ENCODE results near the gene PABPC1L.
A peak's percentile ranks its signal among the peaks of the same experiment; 100 is the strongest.

PABPC1L gene

DNA sequence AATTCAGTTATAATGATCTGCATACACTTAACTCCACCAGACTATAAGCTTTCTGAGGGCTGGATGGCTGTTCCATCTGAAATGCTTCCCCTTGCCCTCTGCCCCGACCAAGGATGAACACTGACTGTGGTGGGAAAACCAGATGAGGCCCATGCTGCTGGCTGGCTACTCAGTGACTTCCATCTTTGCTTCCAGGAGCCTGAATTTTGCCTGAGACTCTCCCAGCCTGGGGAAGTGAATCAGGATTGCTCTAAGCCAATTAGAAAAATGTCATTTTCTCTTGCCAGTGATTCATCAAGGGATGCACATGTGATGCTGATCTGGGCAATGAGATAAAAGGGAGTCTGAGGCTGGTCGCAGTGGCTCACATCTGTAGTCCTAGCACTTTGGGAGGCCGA lies 52.0 kb downstream of the PABPC1L start:
- Histone ChIP-seq H3K79me2 (ENCODE audit: control insufficient read depth, insufficient read depth, low read length, poor library complexity) (peaks cover 12% of the 10 kb centered on the region), H3K4me3 (ENCODE audit: low read depth, low read length) (no peak overlapping the region), H3K4me1 (ENCODE audit: control insufficient read depth in 1 of 2, insufficient read depth in 2 of 2, low read length in 2 of 2) (peaks cover under 1 to 10% of the 10 kb centered on the region in 2 experiments), H3K9ac (ENCODE audit: low read length) (no peak overlapping the region), H4K12ac (ENCODE audit: low read depth, low read length) (no peak overlapping the region), H2BK120ac (ENCODE audit: insufficient read depth, low read length, poor library complexity) (no peak overlapping the region), H2BK12ac (ENCODE audit: low read length) (no peak overlapping the region), H4K8ac (ENCODE audit: low read depth, low read length) (no peak overlapping the region), H3K27me3 (ENCODE audit: insufficient read depth, low read length) (no peaks in the 10 kb centered on the region), H3K9me3 (ENCODE audit: insufficient read depth, low read depth, low read length) (peaks cover 2% of the 10 kb centered on the region), H2BK5ac (ENCODE audit: low read depth, low read length, poor library complexity) (no peak overlapping the region), H2AFZ (ENCODE audit: insufficient read depth, low read length, poor library complexity) (no peak overlapping the region), H3K4ac (ENCODE audit: low read depth, low read length) (no peak overlapping the region), H3K18ac (ENCODE audit: low read length) (no peak overlapping the region), H3K14ac (ENCODE audit: low read length) (no peak overlapping the region), H3K79me1 (ENCODE audit: low read length) (peaks cover 12% of the 10 kb centered on the region), H3K27ac (ENCODE audit: low read depth, low read length) (no peak overlapping the region), H2AK5ac (ENCODE audit: low read length) (no peak overlapping the region), H3K4me2 (ENCODE audit: low read length) (no peak overlapping the region), H4K91ac (ENCODE audit: low read depth, low read length) (no peak overlapping the region), H3K23ac (ENCODE audit: low read length) (no peak overlapping the region), H3K36me3 (ENCODE audit: control insufficient read depth in 1 of 2, insufficient read depth in 2 of 2, low read length in 2 of 2) (peaks cover 2% of the 10 kb centered on the region in 2 experiments)
- DNase-seq, result no peak
- no CpG with 5 or more reads among the region's 3 CpGs for WGBS (ENCODE audit: extremely low coverage, insufficient coverage, insufficient read length)

DNA sequence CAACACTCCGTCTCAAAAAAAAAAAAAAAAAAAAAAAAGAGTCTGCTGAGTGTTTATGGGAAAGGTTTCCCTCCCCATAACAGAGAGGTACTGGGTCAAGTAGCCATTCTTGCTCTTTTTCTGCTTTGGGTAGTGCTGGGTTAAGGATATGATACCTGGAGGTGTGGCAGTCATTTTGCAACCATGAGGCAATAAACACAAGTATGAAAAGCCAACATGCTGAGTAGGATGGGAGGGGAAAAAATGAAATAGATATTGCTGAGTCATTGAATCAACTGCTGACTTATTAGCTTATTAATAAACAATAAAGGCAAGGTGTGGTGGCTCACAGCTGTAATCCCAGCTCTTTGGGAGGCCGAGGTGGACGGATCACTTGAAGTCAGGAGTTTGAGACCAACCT lies 52.6 kb downstream of the PABPC1L start:
- Histone ChIP-seq H2AFZ (ENCODE audit: insufficient read depth, low read length, poor library complexity) (no peak overlapping the region), H4K8ac (ENCODE audit: low read depth, low read length) (no peak overlapping the region)
- no CpG with 5 or more reads among the region's 3 CpGs for WGBS (ENCODE audit: extremely low coverage, insufficient coverage, insufficient read length)

DNA sequence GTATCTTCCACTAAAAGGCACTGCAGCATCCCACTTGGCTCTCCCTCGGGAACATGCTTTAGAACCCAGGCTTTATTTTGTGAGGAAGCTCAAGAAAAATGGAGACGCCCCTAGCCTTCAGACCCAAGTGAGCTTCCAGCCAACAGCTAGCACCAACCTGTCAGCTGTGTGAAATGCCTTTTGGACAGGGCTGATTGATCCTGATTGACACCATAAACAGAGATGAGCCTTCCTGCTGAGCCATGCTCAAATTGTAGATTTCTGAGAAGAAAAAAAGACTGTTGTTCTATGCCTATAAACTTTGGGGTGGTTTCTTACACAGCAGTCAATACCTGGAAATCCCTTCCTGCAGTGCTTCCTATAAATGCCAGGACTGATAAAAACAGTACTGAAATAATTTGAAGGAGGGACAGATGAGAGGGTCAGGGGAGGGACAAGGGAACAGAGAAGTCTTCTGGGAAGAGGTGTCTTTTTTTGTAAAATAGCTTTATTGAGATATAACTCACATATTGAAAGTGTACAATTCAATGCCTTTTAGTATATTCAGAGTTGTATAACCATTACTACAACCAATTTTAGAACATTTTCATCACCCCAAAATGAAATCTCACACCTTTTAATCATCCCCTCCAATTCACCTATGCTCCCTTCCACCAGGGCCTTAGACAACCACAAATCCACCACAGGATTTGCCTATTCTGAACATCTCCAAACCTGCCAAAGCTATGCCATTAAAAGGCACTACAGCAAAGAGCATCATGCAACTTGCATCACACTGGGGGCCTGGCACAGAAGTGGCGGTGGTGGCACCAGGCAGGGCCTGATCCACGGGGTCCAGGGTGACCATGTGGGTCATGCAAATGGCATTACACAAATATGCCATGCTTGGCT lies 53.7 kb downstream of the PABPC1L start:
- H3K27ac ChIP-seq (ENCODE audit: low read depth, low read length), result no peak overlapping the region
- no peak overlapping the region for H3K9ac ChIP-seq (ENCODE audit: low read length)
- H3K23ac ChIP-seq (ENCODE audit: low read length), result no peak overlapping the region
- H2AK5ac ChIP-seq (ENCODE audit: low read length), result no peak overlapping the region
- H3K4ac ChIP-seq (ENCODE audit: low read depth, low read length), result no peak overlapping the region
- H3K14ac ChIP-seq (ENCODE audit: low read length), result no peak overlapping the region
- no peak overlapping the region for H4K12ac ChIP-seq (ENCODE audit: low read depth, low read length)
- H3K18ac ChIP-seq (ENCODE audit: low read length), result no peak overlapping the region
- H2BK5ac ChIP-seq (ENCODE audit: low read depth, low read length, poor library complexity), result no peak overlapping the region
- no peak overlapping the region for H4K8ac ChIP-seq (ENCODE audit: low read depth, low read length)
- peaks cover 2% of the 10 kb centered on the region for H3K9me3 ChIP-seq (ENCODE audit: insufficient read depth, low read depth, low read length)
- H3K27me3 ChIP-seq (ENCODE audit: insufficient read depth, low read length), result no peaks in the 10 kb centered on the region
- H3K4me3 ChIP-seq (ENCODE audit: low read depth, low read length), result no peak overlapping the region
- H3K4me1 ChIP-seq (ENCODE audit: control insufficient read depth in 1 of 2, insufficient read depth in 2 of 2, low read length in 2 of 2), result peaks cover 8 to 15% of the 10 kb centered on the region in 2 experiments
- no peak overlapping the region for H2BK12ac ChIP-seq (ENCODE audit: low read length)
- H2BK120ac ChIP-seq (ENCODE audit: insufficient read depth, low read length, poor library complexity), result no peak overlapping the region
- peaks cover 16% of the 10 kb centered on the region for H3K79me2 ChIP-seq (ENCODE audit: control insufficient read depth, insufficient read depth, low read length, poor library complexity)
- no peak for DNase-seq
- H3K4me2 ChIP-seq (ENCODE audit: low read length), result no peak overlapping the region
- H3K36me3 ChIP-seq (ENCODE audit: control insufficient read depth in 1 of 2, insufficient read depth in 2 of 2, low read length in 2 of 2), result no peaks in the 10 kb centered on the region
- no peak overlapping the region for H2AFZ ChIP-seq (ENCODE audit: insufficient read depth, low read length, poor library complexity)
- peaks cover 12% of the 10 kb centered on the region for H3K79me1 ChIP-seq (ENCODE audit: low read length)
- no CpG with 5 or more reads among the region's 4 CpGs for WGBS (ENCODE audit: extremely low coverage, insufficient coverage, insufficient read length)
- no peak overlapping the region for H4K91ac ChIP-seq (ENCODE audit: low read depth, low read length)

More for the DNA sequence above, 52.6 kb downstream of the PABPC1L start:
- Histone ChIP-seq H4K91ac (ENCODE audit: low read depth, low read length) (no peak overlapping the region), H3K4me1 (ENCODE audit: control insufficient read depth in 1 of 2, insufficient read depth in 2 of 2, low read length in 2 of 2) (peaks cover 7 to 16% of the 10 kb centered on the region in 2 experiments), H3K18ac (ENCODE audit: low read length) (no peak overlapping the region), H3K4me2 (ENCODE audit: low read length) (no peak overlapping the region), H2BK120ac (ENCODE audit: insufficient read depth, low read length, poor library complexity) (no peak overlapping the region), H3K79me1 (ENCODE audit: low read length) (peaks cover 12% of the 10 kb centered on the region), H3K4ac (ENCODE audit: low read depth, low read length) (no peak overlapping the region), H3K4me3 (ENCODE audit: low read depth, low read length) (no peak overlapping the region), H3K23ac (ENCODE audit: low read length) (no peak overlapping the region), H3K36me3 (ENCODE audit: control insufficient read depth in 1 of 2, insufficient read depth in 2 of 2, low read length in 2 of 2) (peaks cover 2% of the 10 kb centered on the region in 2 experiments), H3K27ac (ENCODE audit: low read depth, low read length) (no peak overlapping the region), H3K14ac (ENCODE audit: low read length) (no peak overlapping the region), H3K9ac (ENCODE audit: low read length) (no peak overlapping the region), H2BK5ac (ENCODE audit: low read depth, low read length, poor library complexity) (no peak overlapping the region), H3K79me2 (ENCODE audit: control insufficient read depth, insufficient read depth, low read length, poor library complexity) (peaks cover 16% of the 10 kb centered on the region), H4K12ac (ENCODE audit: low read depth, low read length) (no peak overlapping the region), H2AK5ac (ENCODE audit: low read length) (no peak overlapping the region), H2BK12ac (ENCODE audit: low read length) (no peak overlapping the region), H3K27me3 (ENCODE audit: insufficient read depth, low read length) (no peaks in the 10 kb centered on the region), H3K9me3 (ENCODE audit: insufficient read depth, low read depth, low read length) (peaks cover 2% of the 10 kb centered on the region)
- DNase-seq, result no peak

DNA sequence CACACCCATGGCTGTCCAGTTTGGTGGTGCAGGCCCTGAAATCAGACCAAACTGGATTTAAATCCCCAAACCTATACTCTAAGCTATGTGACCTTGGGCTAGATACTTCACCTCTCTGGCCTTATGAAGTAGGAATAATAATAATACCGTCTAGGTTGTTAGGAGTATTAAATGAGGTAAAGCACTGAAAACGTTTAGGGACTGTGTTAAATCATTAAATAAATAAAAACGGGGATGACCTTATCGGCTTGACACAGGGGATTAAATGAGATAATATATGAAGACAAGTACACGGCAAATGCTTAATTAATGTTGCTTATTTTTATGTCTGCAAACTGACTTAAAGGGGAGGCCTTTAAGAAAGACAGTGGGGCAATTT lies 55.8 kb downstream of the PABPC1L start:
- no peaks in the 10 kb centered on the region for H3K27me3 ChIP-seq (ENCODE audit: insufficient read depth, low read length)
- H4K8ac ChIP-seq (ENCODE audit: low read depth, low read length), result peak overlapping the region; percentile 91
- peak overlapping the region; percentile 94 for H4K12ac ChIP-seq (ENCODE audit: low read depth, low read length)
- H3K9me3 ChIP-seq (ENCODE audit: insufficient read depth, low read depth, low read length), result peaks cover 2% of the 10 kb centered on the region
- WGBS (ENCODE audit: extremely low coverage, insufficient coverage, insufficient read length), result no CpG with 5 or more reads among the region's 5 CpGs
- H3K9ac ChIP-seq (ENCODE audit: low read length), result no peak overlapping the region
- H2AFZ ChIP-seq (ENCODE audit: insufficient read depth, low read length, poor library complexity), result peak overlapping the region; percentile 89
- H2AK5ac ChIP-seq (ENCODE audit: low read length), result no peak overlapping the region
- H3K23ac ChIP-seq (ENCODE audit: low read length), result no peak overlapping the region
- peak overlapping the region; percentile 83 for H3K14ac ChIP-seq (ENCODE audit: low read length)
- H3K4me1 ChIP-seq (ENCODE audit: control insufficient read depth in 1 of 2, insufficient read depth in 2 of 2, low read length in 2 of 2), result peaks cover 8 to 10% of the 10 kb centered on the region in 2 experiments
- H3K79me2 ChIP-seq (ENCODE audit: control insufficient read depth, insufficient read depth, low read length, poor library complexity), result peaks cover 13% of the 10 kb centered on the region
- peak overlapping the region; percentile 77 for H4K91ac ChIP-seq (ENCODE audit: low read depth, low read length)
- peak overlapping the region; percentile 88 for H3K4me3 ChIP-seq (ENCODE audit: low read depth, low read length)
- peak overlapping the region; percentile 71 for H3K4me2 ChIP-seq (ENCODE audit: low read length)
- H2BK12ac ChIP-seq (ENCODE audit: low read length), result no peak overlapping the region
- H3K27ac ChIP-seq (ENCODE audit: low read depth, low read length), result peak overlapping the region; percentile 59
- peak overlapping the region; percentile 35 for H3K4ac ChIP-seq (ENCODE audit: low read depth, low read length)
- peak overlapping the region; percentile 91 for H2BK120ac ChIP-seq (ENCODE audit: insufficient read depth, low read length, poor library complexity)
- no peak overlapping the region for H3K18ac ChIP-seq (ENCODE audit: low read length)
- DNase-seq, result no peak
- H2BK5ac ChIP-seq (ENCODE audit: low read depth, low read length, poor library complexity), result no peak overlapping the region
- H3K36me3 ChIP-seq (ENCODE audit: control insufficient read depth in 1 of 2, insufficient read depth in 2 of 2, low read length in 2 of 2), result no peaks in the 10 kb centered on the region
- H3K79me1 ChIP-seq (ENCODE audit: low read length), result peaks cover 8% of the 10 kb centered on the region

Measured in trophoblast cell (in vitro differentiated cells and primary cell).